IPS-15b (cell line): Measurements from ENCODE around the gene TGFBR3L.
"Not testable (repeated sequence)": the region's sequence is repeated elsewhere in the genome, so short reads cannot be mapped to it uniquely, and the experiment has no call there.

Experiments used
- H3K27me3 ChIP-seq: one replicate; pipeline ENCODE4 v1.6.1; 2013; ENCODE audit warnings: low read length; ENCODE audit not compliant: control insufficient read depth, insufficient read depth
- H3K36me3 ChIP-seq: one replicate; pipeline ENCODE4 v1.6.1; 2013; ENCODE audit warnings: low read length; ENCODE audit not compliant: control insufficient read depth, insufficient read depth
- H3K4me1 ChIP-seq: one replicate; pipeline ENCODE4 v1.6.1; 2013; ENCODE audit warnings: mild to moderate bottlenecking, low read length; ENCODE audit not compliant: control insufficient read depth, insufficient read depth
- H3K4me3 ChIP-seq: one replicate; pipeline ENCODE4 v1.5.1; 2013; ENCODE audit warnings: low read depth, low read length
- H3K9ac ChIP-seq: one replicate; pipeline ENCODE4 v1.6.1; 2013; ENCODE audit warnings: low read depth, mild to moderate bottlenecking, low read length
- H3K9me3 ChIP-seq: one replicate; pipeline ENCODE4 v1.6.1; 2013; ENCODE audit warnings: mild to moderate bottlenecking, low read length; ENCODE audit not compliant: control insufficient read depth, insufficient read depth

TGFBR3L gene

GRCh38 chr19:7917267-7918061 is 2.8 kb downstream of the TGFBR3L start:
- H3K9ac ChIP-seq: peak overlapping the region; percentile 54
- peaks cover 30% of the 10 kb centered on the region for H3K27me3 ChIP-seq
- H3K4me3 ChIP-seq: peak overlapping the region; percentile 67
- H3K4me1 ChIP-seq: peaks cover 4% of the 10 kb centered on the region
- no peaks in the 10 kb centered on the region for H3K9me3 ChIP-seq
- H3K36me3 ChIP-seq: no peaks in the 10 kb centered on the region

- not testable (repeated sequence) for H3K4me1 ChIP-seq, H3K36me3 ChIP-seq, H3K9me3 ChIP-seq
- Histone ChIP-seq H3K27me3 (peaks cover 30% of the 10 kb centered on the region), H3K4me3 (peak overlapping the region; percentile 67), H3K9ac (peak overlapping the region; percentile 54)
These were observed 3.5 kb downstream of the TGFBR3L start for GRCh38 chr19:7918062-7918614.

- no peak overlapping the region for H3K9ac ChIP-seq
- H3K4me1 ChIP-seq: peaks cover 4% of the 10 kb centered on the region
These were observed 4.2 kb downstream of the TGFBR3L start for GRCh38 chr19:7918615-7919421.

GRCh38 chr19:7919610-7920518 is 5.2 kb downstream of the TGFBR3L start, which contains the start of gene SNAPC2:
Gene SNAPC2, plus strand, starts transcription at chr19:7920338. Its CDS starts 29 bp downstream, at chr19:7920367.
- Histone ChIP-seq H3K36me3 (peaks cover 2% of the 10 kb centered on the region), H3K4me1 (peaks cover 4% of the 10 kb centered on the region), H3K9ac (no peak within 1 kb of the TSS), H3K4me3 (peak within 1 kb of the TSS; percentile 52), H3K9me3 (no peaks in the 10 kb centered on the region), H3K27me3 (peaks cover 27% of the 10 kb centered on the region)

More at GRCh38 chr19:7918615-7919421, 4.2 kb downstream of the TGFBR3L start:
- Histone ChIP-seq H3K9me3 (no peaks in the 10 kb centered on the region), H3K36me3 (peaks cover 2% of the 10 kb centered on the region), H3K27me3 (peaks cover 30% of the 10 kb centered on the region), H3K4me3 (no peak overlapping the region)

GRCh38 chr19:7920519-7921301 is 6.1 kb downstream of the TGFBR3L start:
- Histone ChIP-seq H3K9ac (no peak overlapping the region), H3K4me3 (peak overlapping the region; percentile 52), H3K4me1 (peaks cover 4% of the 10 kb centered on the region)

GRCh38 chr19:7921302-7921966 is 6.8 kb downstream of the TGFBR3L start:
- Histone ChIP-seq H3K9ac (no peak overlapping the region), H3K4me1 (peaks cover 4% of the 10 kb centered on the region), H3K9me3 (no peaks in the 10 kb centered on the region), H3K36me3 (peaks cover 2% of the 10 kb centered on the region), H3K27me3 (peaks cover 18% of the 10 kb centered on the region), H3K4me3 (peak overlapping the region; percentile 52)

More at GRCh38 chr19:7920519-7921301, 6.1 kb downstream of the TGFBR3L start:
- H3K27me3 ChIP-seq: peaks cover 21% of the 10 kb centered on the region
- peaks cover 2% of the 10 kb centered on the region for H3K36me3 ChIP-seq
- H3K9me3 ChIP-seq: no peaks in the 10 kb centered on the region

- H3K27me3 ChIP-seq: peaks cover 14% of the 10 kb centered on the region
- no peaks in the 10 kb centered on the region for H3K9me3 ChIP-seq
- H3K4me1 ChIP-seq: peaks cover 4% of the 10 kb centered on the region
- no peak overlapping the region for H3K9ac ChIP-seq
- peaks cover 2% of the 10 kb centered on the region for H3K36me3 ChIP-seq
- no peak overlapping the region for H3K4me3 ChIP-seq
These were observed 7.6 kb downstream of the TGFBR3L start for GRCh38 chr19:7921967-7922835.

GRCh38 chr19:7922836-7923195 is 8.2 kb downstream of the TGFBR3L start:
- H3K9me3 ChIP-seq: no peaks in the 10 kb centered on the region
- H3K27me3 ChIP-seq: peaks cover 10% of the 10 kb centered on the region
- no peak overlapping the region for H3K9ac ChIP-seq
- H3K4me3 ChIP-seq: no peak overlapping the region
- H3K4me1 ChIP-seq: peaks cover 4% of the 10 kb centered on the region
- H3K36me3 ChIP-seq: peaks cover 2% of the 10 kb centered on the region

- H3K4me1 ChIP-seq: peaks cover 4% of the 10 kb centered on the region
- H3K27me3 ChIP-seq: peaks cover 4% of the 10 kb centered on the region
- peaks cover 2% of the 10 kb centered on the region for H3K36me3 ChIP-seq
- no peaks in the 10 kb centered on the region for H3K9me3 ChIP-seq
- no peak overlapping the region for H3K9ac ChIP-seq
- no peak overlapping the region for H3K4me3 ChIP-seq
These were observed 8.9 kb downstream of the TGFBR3L start for GRCh38 chr19:7923295-7924191.
